BE2C (cell line): ENCODE measurements around the gene CBFA2T2.
"Not testable (repeated sequence)": the region's sequence is repeated elsewhere in the genome, so short reads cannot be mapped to it uniquely, and the experiment has no call there.

ENCODE experiments used
- DNase-seq: peaks from one replicate; pipeline ENCODE4 v3.0.0-alpha.2; 2020
- H3K27me3 ChIP-seq: fragments of 250-450 bp; sonication (Bioruptor Pico); 2 replicates; pipeline ENCODE4 v1.5.1; 2020; ENCODE audit warnings: mild to moderate bottlenecking
- H3K36me3 ChIP-seq: fragments of 250-450 bp; sonication (Bioruptor Pico); 2 replicates; pipeline ENCODE4 v1.5.1; 2020; ENCODE audit warnings: mild to moderate bottlenecking
- H3K4me1 ChIP-seq: fragments of 250-450 bp; sonication (Bioruptor Pico); 2 replicates; pipeline ENCODE4 v1.5.1; 2020
- H3K4me3 ChIP-seq: 2 replicates; pipeline ENCODE4 v1.5.1; 2011; ENCODE audit warnings: low read depth, low read length
- H3K9me3 ChIP-seq: fragments of 250-450 bp; sonication (Bioruptor Pico); 2 replicates; pipeline ENCODE4 v1.5.1; 2020
- CTCF ChIP-seq: IDR thresholded peaks from 2 replicates; pipeline ENCODE4 v1.5.1; 2012; ENCODE audit warnings: mild to moderate bottlenecking, low read depth, low read length

CBFA2T2 gene

GRCh38 chr20:33570743-33571142 lies 80.8 kb downstream of the CBFA2T2 start:
- H3K4me1 ChIP-seq: peaks cover 25% of the 10 kb centered on the region

GRCh38 chr20:33573268-33573667 lies 83.4 kb downstream of the CBFA2T2 start:
- H3K36me3 ChIP-seq, H3K4me3 ChIP-seq, H3K27me3 ChIP-seq, DNase-seq, H3K9me3 ChIP-seq: not testable (repeated sequence)
- peaks cover 38% of the 10 kb centered on the region for H3K4me1 ChIP-seq

More at GRCh38 chr20:33570743-33571142, 80.8 kb downstream of the CBFA2T2 start:
- no peak overlapping the region for H3K4me3 ChIP-seq
- no peak for TF ChIP-seq CTCF
- H3K27me3 ChIP-seq: no peaks in the 10 kb centered on the region
- no peak for DNase-seq
- H3K36me3 ChIP-seq: no peaks in the 10 kb centered on the region
- no peaks in the 10 kb centered on the region for H3K9me3 ChIP-seq

- no peaks in the 10 kb centered on the region for H3K9me3 ChIP-seq
- DNase-seq: peak; percentile 21
- peaks cover 32% of the 10 kb centered on the region for H3K4me1 ChIP-seq
- no peaks in the 10 kb centered on the region for H3K27me3 ChIP-seq
- H3K36me3 ChIP-seq: no peaks in the 10 kb centered on the region
- TF ChIP-seq CTCF: no peak
- H3K4me3 ChIP-seq: peak overlapping the region; percentile 29
These were observed 85.4 kb downstream of the CBFA2T2 start for GRCh38 chr20:33575282-33575681.

GRCh38 chr20:33576432-33577125 lies 86.7 kb downstream of the CBFA2T2 start:
- peak; percentile 55 for TF ChIP-seq CTCF
- H3K4me3 ChIP-seq: no peak overlapping the region
- no peaks in the 10 kb centered on the region for H3K36me3 ChIP-seq
- peak; percentile 68 for DNase-seq
- H3K4me1 ChIP-seq: peaks cover 31% of the 10 kb centered on the region
- no peaks in the 10 kb centered on the region for H3K9me3 ChIP-seq
- no peaks in the 10 kb centered on the region for H3K27me3 ChIP-seq

GRCh38 chr20:33578510-33578909 lies 88.6 kb downstream of the CBFA2T2 start:
- Histone ChIP-seq H3K27me3 (no peaks in the 10 kb centered on the region), H3K36me3 (no peaks in the 10 kb centered on the region), H3K4me1 (peaks cover 32% of the 10 kb centered on the region), H3K4me3 (no peak overlapping the region), H3K9me3 (no peaks in the 10 kb centered on the region)
- TF ChIP-seq CTCF: no peak
- peak; percentile 72 for DNase-seq

GRCh38 chr20:33583143-33583542 lies 93.2 kb downstream of the CBFA2T2 start:
- no peak for TF ChIP-seq CTCF
- Histone ChIP-seq H3K4me3 (no peak overlapping the region), H3K9me3 (no peaks in the 10 kb centered on the region), H3K36me3 (no peaks in the 10 kb centered on the region), H3K4me1 (peaks cover 14% of the 10 kb centered on the region), H3K27me3 (no peaks in the 10 kb centered on the region)
- no peak for DNase-seq
